Right atrium auricular region (tissue), 2 donors: ENCODE measurements around the gene GOLGA6L7. TPM values are rescaled to one million over a fixed set of nuclear protein-coding genes. Genes with fewer than 3 reads are reported as not detected.
"Not testable (repeated sequence)": the region's sequence is repeated elsewhere in the genome, so short reads cannot be mapped to it uniquely, and the experiment has no call there.

Source experiments
- DNase-seq: peaks from one replicate; pipeline ENCODE4 v3.0.0-alpha.2; 2019; ENCODE audit warnings: low spot score
- H3K27ac ChIP-seq, 2 donors: fragments of 200-600 bp; sonication (generic); 1 replicate in 1 of 2; 2 replicates in 1 of 2; pipeline ENCODE4 v1.5.1; 2016 to 2019
- H3K27me3 ChIP-seq, 2 donors: fragments of 200-600 bp; sonication (generic); one replicate each; pipeline versions ENCODE4 v1.5.1 to v1.6.0; 2017 to 2019
- H3K36me3 ChIP-seq: fragments of 200-600 bp; sonication (generic); one replicate; pipeline ENCODE4 v1.5.1; 2016
- H3K4me1 ChIP-seq, 2 donors: fragments of 200-600 bp; sonication (generic); one replicate each; pipeline versions ENCODE4 v1.5.1 to v1.6.0; 2017 to 2019
- H3K4me3 ChIP-seq, 2 donors: fragments of 200-600 bp; sonication (generic); 1 replicate in 1 of 2; 2 replicates in 1 of 2; pipeline ENCODE4 v1.5.1; 2017 to 2019; ENCODE audit warnings: mild to moderate bottlenecking in 1 of 2, moderate library complexity in 1 of 2
- H3K9me3 ChIP-seq, 2 donors: fragments of 200-600 bp; sonication (generic); one replicate each; pipeline ENCODE4 v1.5.1; 2019
- total RNA-seq, 2 donors: library from RNA; depleted of rRNA; stranded (reverse); fragments of >200 nt; gene quantifications; one replicate each; pipeline ENCODE4 v1.1.0, GENCODE V29; 2016
- TF ChIP-seq, protein P1 (sequence below), 2 donors: fragments of 200-600 bp; sonication (generic); IDR thresholded peaks; one replicate each; pipeline ENCODE4 v1.5.1; 2019; ENCODE audit warnings: antibody characterized with exemption in 2 of 2

The GOLGA6L7 gene
- total RNA-seq, 2 donors from 2014 or later, result not detected

DNA sequence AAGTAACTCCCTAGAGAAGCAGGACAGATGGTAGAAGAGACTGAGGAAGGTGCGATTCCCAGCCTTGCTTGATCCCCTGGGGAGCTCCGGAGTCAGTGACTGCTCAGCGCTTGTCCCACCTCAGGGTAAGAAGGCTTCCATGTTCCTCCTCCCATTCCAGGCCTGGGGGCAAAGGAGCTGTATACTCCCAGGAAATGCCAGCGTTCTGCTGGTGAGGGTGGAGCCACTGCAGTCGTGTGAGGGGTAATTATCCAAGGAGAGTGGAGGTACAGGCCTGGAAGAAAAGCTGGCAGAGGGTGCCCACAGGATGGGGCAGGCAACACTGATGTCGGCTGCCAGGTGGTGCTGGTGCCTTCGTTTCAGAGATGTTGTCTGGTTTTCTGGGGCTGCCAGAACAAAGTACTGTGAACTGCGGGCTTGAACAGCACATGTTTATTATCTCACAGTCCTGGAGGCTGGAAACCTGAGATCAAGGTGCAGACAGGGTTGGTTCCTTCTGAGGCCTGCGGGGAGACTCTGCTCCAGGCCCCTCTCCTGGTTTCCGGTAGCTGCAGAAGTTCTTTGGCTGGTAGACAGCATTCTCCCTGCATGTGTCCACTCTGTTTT, 25.2 kb upstream of the GOLGA6L7 start:
- DNase-seq, result no peak
- TF ChIP-seq, protein P1, sequence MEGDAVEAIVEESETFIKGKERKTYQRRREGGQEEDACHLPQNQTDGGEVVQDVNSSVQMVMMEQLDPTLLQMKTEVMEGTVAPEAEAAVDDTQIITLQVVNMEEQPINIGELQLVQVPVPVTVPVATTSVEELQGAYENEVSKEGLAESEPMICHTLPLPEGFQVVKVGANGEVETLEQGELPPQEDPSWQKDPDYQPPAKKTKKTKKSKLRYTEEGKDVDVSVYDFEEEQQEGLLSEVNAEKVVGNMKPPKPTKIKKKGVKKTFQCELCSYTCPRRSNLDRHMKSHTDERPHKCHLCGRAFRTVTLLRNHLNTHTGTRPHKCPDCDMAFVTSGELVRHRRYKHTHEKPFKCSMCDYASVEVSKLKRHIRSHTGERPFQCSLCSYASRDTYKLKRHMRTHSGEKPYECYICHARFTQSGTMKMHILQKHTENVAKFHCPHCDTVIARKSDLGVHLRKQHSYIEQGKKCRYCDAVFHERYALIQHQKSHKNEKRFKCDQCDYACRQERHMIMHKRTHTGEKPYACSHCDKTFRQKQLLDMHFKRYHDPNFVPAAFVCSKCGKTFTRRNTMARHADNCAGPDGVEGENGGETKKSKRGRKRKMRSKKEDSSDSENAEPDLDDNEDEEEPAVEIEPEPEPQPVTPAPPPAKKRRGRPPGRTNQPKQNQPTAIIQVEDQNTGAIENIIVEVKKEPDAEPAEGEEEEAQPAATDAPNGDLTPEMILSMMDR (IDR thresholded peaks at IDR 0.05), result no peak
- H3K4me3 ChIP-seq, result no peak overlapping the region
- no peaks in the 10 kb centered on the region for H3K27me3 ChIP-seq
- H3K27ac ChIP-seq, result no peak overlapping the region
- H3K9me3 ChIP-seq, result no peaks in the 10 kb centered on the region
- no peaks in the 10 kb centered on the region for H3K4me1 ChIP-seq
- no peaks in the 10 kb centered on the region for H3K36me3 ChIP-seq

GRCh38 chr15:28873006-28873405, 24.6 kb upstream of the GOLGA6L7 start:
- DNase-seq, result no peak
- Histone ChIP-seq H3K4me3 (no peak overlapping the region), H3K27ac (no peak overlapping the region), H3K36me3 (no peaks in the 10 kb centered on the region), H3K9me3 (no peaks in the 10 kb centered on the region), H3K27me3 (no peaks in the 10 kb centered on the region), H3K4me1 (no peaks in the 10 kb centered on the region)
- TF ChIP-seq, protein P1 (IDR thresholded peaks at IDR 0.05), result no peak

DNA sequence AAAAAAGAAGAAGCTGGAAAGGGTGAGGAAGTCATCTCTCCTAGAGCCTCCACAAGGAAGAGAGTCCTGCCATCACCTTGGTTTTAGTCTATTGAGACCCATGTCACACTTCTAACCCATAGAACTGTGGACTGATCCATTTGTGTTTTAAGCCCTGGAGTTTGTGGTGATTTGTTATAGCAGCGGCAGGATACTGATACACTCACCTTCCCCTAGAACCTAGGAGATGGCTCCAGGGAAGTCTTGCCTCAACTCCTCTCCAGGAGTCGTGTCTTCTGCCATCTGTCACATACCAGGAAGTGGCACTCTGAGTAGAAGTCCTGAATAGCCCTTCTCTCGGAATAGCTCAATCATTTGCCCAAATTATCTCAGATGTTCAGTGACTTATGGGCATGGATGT, 22.7 kb upstream of the GOLGA6L7 start:
- Histone ChIP-seq H3K27ac (no peak overlapping the region), H3K27me3 (no peaks in the 10 kb centered on the region), H3K9me3 (no peaks in the 10 kb centered on the region), H3K36me3 (no peaks in the 10 kb centered on the region), H3K4me3 (no peak overlapping the region), H3K4me1 (no peaks in the 10 kb centered on the region)
- DNase-seq, result no peak
- TF ChIP-seq, protein P1 (IDR thresholded peaks at IDR 0.05), result no peak

GRCh38 chr15:28868744-28869345, 20.4 kb upstream of the GOLGA6L7 start:
- Histone ChIP-seq H3K36me3 (no peaks in the 10 kb centered on the region), H3K27me3 (no peaks in the 10 kb centered on the region), H3K4me1 (no peaks in the 10 kb centered on the region), H3K9me3 (no peaks in the 10 kb centered on the region), H3K27ac (no peak overlapping the region), H3K4me3 (no peak overlapping the region)
- TF ChIP-seq, protein P1 (IDR thresholded peaks at IDR 0.05), result no peak
- no peak for DNase-seq

- not testable (repeated sequence) for H3K4me3 ChIP-seq, H3K27me3 ChIP-seq, DNase-seq, H3K4me1 ChIP-seq, H3K27ac ChIP-seq, H3K36me3 ChIP-seq, H3K9me3 ChIP-seq
Observed at GRCh38 chr15:28861589-28862293, 13.3 kb upstream of the GOLGA6L7 start.

- TF ChIP-seq, protein P1 (IDR thresholded peaks at IDR 0.05), result no peak
- no peaks in the 10 kb centered on the region for H3K4me1 ChIP-seq
- no peaks in the 10 kb centered on the region for H3K27me3 ChIP-seq
- H3K36me3 ChIP-seq, result no peaks in the 10 kb centered on the region
- DNase-seq, result no peak
- H3K4me3 ChIP-seq, result no peak overlapping the region
- H3K27ac ChIP-seq, result no peak overlapping the region
- H3K9me3 ChIP-seq, result no peaks in the 10 kb centered on the region
Observed at GRCh38 chr15:28861031-28861534, 12.6 kb upstream of the GOLGA6L7 start.

DNA sequence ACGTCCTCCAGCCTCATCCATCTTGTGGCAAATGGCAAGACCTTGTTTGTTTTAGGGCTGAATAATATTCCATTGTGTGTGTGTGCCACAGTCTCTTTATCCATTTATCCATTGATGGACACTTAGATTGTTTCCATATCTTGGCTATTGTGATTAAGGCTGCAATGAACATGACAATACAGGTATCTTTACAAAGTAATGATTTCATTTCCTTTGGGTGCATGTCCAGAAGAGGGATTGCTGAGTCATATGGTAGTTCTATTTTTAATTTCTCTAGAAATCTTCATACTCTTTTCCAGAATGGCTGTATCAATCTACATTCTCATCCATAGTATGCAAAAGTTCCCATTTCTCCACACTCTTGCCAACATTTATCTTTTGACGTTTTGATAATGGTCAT, 6.1 kb upstream of the GOLGA6L7 start:
- not testable (repeated sequence) for H3K27me3 ChIP-seq, H3K9me3 ChIP-seq, H3K36me3 ChIP-seq, H3K27ac ChIP-seq, H3K4me3 ChIP-seq, H3K4me1 ChIP-seq, DNase-seq

DNA sequence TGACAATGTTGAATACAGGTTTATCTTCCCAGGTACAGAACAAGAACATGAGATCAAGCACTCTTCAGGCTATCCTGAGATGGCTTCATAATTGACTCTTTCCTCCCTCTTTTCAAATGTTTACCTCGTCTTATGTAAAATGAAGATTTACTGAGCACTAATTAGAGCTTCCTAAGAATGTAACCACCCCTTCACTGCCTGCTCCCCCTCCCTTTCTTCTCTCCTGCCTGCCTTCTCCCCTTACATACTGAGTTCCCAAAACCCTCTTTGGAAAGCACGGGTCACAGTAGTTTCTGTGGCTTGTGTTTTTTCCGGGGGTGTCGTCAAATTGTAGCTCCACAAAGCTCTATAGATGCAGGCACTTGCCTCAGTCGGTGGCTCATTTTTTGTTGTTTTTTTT, 5.2 kb upstream of the GOLGA6L7 start:
- H3K27me3 ChIP-seq, H3K4me3 ChIP-seq, H3K4me1 ChIP-seq, H3K9me3 ChIP-seq, DNase-seq, H3K36me3 ChIP-seq, H3K27ac ChIP-seq: not testable (repeated sequence)

DNA sequence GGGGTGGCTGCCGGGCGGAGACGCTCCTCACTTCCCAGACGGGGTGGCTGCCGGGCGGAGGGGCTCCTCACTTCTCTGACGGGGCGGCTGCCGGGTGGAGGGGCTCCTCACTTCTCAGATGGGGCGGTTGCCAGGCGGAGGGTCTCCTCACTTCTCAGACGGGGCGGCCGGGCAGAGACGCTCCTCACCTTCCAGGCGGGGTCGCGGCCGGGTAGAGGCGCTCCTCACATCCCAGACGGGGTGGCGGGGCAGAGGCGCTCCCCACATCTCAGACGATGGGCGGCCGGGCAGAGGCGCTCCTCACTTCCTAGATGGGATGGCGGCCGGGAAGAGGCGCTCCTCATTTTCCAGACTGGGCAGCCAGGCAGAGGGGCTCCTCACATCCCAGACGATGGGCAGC, 1.3 kb upstream of the GOLGA6L7 start:
- DNase-seq, H3K4me1 ChIP-seq, H3K9me3 ChIP-seq, H3K27me3 ChIP-seq, H3K36me3 ChIP-seq, H3K4me3 ChIP-seq, H3K27ac ChIP-seq: not testable (repeated sequence)
